Subcutaneous adipose tissue (tissue), 4 donors: ENCODE results near the gene SH3PXD2A. TPM values are rescaled to one million over a fixed set of nuclear protein-coding genes. Genes with fewer than 3 reads are reported as not detected.

Source experiments
- CTCF ChIP-seq: fragments of 450-650 bp; IDR thresholded peaks from one replicate; pipeline ENCODE4 v1.5.1; 2016; ENCODE audit warnings: low read depth, mild to moderate bottlenecking, control low read depth, antibody characterized with exemption, moderate library complexity
- total RNA-seq, 4 donors: library from RNA; depleted of rRNA; stranded (reverse); fragments of >200 nt; gene quantifications; one replicate each; pipeline ENCODE4 v1.1.0, GENCODE V29; 2016

Gene SH3PXD2A
- total RNA-seq, 4 donors from 2014 or later: 13.0 to 23.6 (median 18.7) TPM

DNA sequence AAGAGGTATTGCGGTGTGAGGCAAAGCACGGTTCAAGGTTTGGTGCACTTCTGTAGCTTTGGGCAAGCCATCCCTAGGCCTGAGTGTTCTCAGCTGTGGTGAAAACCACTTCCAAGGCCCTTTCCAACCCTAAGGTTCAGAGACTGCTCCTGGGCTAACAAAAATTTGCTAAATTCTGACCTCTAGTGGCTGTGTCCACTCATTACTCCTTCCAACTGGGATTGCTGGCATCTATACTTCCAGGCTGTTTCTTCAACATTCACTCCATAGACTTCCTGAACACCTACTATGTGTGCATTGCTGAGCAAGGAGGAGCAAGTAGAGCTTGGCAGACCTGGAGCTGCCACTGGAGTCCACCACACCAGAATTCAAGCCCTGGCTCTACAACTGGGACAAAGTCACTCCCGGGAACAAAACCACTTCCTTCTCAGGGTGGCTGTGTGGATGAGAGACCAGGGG lies 29.3 kb upstream of the SH3PXD2A start:
- TF ChIP-seq CTCF: no peak

GRCh38 chr10:103882285-103883007 lies 27.1 kb upstream of the SH3PXD2A start:
- TF ChIP-seq CTCF: no peak

DNA sequence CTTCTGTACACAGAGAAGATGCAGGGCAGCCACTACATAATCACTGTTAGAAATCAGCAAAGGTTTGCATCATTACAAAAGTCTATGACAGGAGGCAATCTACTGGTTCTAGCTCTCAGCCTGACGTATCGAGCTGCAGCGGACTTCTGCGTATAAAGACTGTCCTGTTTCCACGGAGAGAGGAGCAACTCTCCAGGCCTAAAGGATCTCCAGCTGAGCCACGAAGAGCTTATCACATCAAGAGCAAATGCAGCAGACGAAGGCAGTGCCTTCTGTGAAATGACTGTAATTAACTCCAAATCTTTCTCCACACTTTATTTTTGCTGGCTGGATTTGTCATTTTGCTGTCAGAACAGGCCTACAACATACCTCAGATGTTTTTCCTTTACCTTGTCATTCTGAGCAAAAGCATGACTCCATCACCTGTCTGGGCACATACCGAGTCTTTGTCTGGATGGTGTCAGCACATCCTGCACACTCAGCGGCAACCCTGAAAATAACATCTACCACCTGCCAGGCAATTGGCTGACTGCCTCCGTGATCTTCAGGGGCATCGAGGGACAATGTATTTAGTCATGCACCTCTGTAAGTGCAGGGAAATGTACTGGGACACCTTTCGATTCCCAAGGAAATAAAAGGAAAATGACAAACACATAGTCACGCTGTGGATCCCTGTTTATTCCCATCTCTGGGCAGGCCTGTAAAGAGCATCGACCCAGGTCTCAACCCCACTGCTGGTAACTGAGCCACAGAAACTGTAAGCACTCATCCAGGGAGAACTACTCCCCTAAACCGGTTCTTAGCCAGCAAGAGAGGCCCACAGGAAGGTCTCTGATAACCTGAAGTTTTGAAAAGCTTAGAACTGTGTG lies 26.3 kb upstream of the SH3PXD2A start:
- no peak for TF ChIP-seq CTCF

DNA sequence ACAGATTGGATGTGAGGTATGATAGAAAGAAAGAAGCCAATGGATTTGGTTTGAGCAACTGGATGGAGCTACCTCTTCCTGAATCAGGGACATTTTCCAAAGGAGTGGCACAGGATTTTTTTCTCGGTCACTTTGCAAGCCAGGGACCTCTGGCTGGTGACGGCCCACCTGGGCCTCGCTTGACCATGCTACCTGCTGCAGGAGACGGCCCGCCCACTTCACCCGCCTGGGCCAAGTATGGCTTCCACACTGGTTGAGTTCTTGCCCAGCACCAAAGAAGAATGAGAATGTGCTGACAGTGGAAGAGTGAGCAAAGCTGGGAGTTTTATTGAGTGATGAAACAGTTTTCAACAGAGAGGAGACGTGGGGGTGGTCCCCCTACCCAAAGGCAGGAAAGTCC lies 24.5 kb upstream of the SH3PXD2A start:
- TF ChIP-seq CTCF: no peak

DNA sequence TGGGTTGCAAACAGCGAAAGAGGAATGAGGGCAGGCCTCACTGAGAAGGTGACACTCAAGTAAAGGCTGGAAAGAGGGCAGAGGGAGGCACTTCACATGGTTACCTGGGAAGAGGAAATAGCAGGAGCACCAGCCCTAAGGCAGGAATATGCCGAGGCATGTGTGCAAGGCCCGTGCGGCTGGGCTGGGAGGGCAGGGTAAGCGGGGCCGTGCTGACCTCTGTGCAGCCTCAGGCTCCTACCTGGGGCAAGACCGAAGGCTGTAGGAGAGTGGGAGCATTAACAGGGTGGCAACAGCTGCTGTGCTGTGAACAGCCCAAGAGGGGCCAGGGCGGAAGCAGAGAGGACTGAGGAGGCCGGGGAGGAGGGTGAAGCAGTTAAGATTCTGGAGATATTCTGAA lies 24.0 kb upstream of the SH3PXD2A start:
- no peak for TF ChIP-seq CTCF

DNA sequence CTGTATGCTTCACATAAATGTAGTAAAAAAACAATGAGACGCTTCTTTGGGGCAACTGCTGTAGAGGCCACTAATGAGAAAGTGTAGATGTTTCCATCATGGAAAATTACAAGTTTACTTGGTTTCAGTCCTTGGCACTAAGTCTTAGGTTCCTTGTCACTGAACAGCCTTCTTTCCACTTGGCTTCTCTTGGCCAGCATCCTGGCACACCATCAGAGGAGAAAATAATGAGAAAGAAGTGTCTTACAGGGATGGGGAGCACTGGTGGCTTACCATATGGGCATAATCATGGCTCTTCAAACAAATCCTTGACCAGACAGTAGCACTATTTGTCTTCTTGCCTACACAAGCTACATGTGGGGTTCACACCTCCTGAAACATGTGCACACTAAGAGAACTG lies 22.5 kb upstream of the SH3PXD2A start:
- TF ChIP-seq CTCF: no peak

DNA sequence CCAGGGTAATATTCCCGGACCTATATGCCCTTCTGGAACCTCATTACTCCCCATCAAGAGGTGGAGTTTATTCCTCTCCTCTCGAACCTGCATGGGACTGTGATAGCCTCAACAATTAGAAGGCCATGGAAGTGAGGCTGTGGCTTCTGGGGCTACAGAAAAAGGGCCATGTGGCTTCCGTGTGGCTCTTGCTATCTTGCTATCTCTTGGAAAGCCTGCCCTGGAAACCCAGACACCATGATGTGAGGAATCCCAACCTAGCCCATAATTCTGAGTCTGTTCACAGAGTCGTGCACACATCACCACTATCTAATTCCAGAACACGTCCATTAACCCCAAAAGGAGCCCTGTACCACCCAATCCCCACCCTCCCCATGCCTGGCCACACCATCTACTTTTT lies 20.8 kb upstream of the SH3PXD2A start:
- TF ChIP-seq CTCF: no peak
